ENCODE measurements around the gene COA7.

Gene COA7

GRCh38 chr1:52726265-52727113, 28.3 kb upstream of the COA7 start, which contains the start of gene ZYG11B (continued):
- TF ChIP-seq, protein P1, sequence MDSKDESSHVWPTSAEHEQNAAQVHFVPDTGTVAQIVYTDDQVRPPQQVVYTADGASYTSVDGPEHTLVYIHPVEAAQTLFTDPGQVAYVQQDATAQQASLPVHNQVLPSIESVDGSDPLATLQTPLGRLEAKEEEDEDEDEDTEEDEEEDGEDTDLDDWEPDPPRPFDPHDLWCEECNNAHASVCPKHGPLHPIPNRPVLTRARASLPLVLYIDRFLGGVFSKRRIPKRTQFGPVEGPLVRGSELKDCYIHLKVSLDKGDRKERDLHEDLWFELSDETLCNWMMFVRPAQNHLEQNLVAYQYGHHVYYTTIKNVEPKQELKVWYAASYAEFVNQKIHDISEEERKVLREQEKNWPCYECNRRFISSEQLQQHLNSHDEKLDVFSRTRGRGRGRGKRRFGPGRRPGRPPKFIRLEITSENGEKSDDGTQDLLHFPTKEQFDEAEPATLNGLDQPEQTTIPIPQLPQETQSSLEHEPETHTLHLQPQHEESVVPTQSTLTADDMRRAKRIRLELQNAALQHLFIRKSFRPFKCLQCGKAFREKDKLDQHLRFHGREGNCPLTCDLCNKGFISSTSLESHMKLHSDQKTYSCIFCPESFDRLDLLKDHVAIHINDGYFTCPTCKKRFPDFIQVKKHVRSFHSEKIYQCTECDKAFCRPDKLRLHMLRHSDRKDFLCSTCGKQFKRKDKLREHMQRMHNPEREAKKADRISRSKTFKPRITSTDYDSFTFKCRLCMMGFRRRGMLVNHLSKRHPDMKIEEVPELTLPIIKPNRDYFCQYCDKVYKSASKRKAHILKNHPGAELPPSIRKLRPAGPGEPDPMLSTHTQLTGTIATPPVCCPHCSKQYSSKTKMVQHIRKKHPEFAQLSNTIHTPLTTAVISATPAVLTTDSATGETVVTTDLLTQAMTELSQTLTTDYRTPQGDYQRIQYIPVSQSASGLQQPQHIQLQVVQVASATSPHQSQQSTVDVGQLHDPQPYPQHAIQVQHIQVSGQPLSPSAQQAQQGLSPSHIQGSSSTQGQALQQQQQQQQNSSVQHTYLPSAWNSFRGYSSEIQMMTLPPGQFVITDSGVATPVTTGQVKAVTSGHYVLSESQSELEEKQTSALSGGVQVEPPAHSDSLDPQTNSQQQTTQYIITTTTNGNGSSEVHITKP (tag by site-specific recombination; IDR thresholded peaks at IDR 0.05), result peak; percentile 78
- 0 out of 2 replicates have a peak, but pooled peaks have one; percentile 23 for TF ChIP-seq ZNF449 (tag by site-specific recombination; IDR thresholded peaks at IDR 0.05)
- no peak for TF ChIP-seq ZNF707 (tag by site-specific recombination; IDR thresholded peaks at IDR 0.05)
- TF ChIP-seq ZNF521 (tag by site-specific recombination; IDR thresholded peaks at IDR 0.05), result no peak
- TF ChIP-seq ZNF157 (tag by site-specific recombination; IDR thresholded peaks at IDR 0.05), result no peak
- no peak for TF ChIP-seq HOXA7 (CRISPR knock-in tag; IDR thresholded peaks at IDR 0.05; ENCODE audit: borderline replicate concordance)
- TF ChIP-seq ZBTB44 (tag by site-specific recombination; IDR thresholded peaks at IDR 0.05), result peak; percentile 99
- TF ChIP-seq ZNF248 (tag by site-specific recombination; IDR thresholded peaks at IDR 0.05), result no peak; the same call in 1 of the 2 replicates
- TF ChIP-seq, protein P2, sequence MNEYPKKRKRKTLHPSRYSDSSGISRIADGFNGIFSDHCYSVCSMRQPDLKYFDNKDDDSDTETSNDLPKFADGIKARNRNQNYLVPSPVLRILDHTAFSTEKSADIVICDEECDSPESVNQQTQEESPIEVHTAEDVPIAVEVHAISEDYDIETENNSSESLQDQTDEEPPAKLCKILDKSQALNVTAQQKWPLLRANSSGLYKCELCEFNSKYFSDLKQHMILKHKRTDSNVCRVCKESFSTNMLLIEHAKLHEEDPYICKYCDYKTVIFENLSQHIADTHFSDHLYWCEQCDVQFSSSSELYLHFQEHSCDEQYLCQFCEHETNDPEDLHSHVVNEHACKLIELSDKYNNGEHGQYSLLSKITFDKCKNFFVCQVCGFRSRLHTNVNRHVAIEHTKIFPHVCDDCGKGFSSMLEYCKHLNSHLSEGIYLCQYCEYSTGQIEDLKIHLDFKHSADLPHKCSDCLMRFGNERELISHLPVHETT (tag by site-specific recombination; IDR thresholded peaks at IDR 0.05), result peak; percentile 30; the same call in 1 of the 2 replicates
- TF ChIP-seq ZNF776 (tag by site-specific recombination; IDR thresholded peaks at IDR 0.05; ENCODE audit: borderline replicate concordance), result no peak
- peak; percentile 96 for TF ChIP-seq ZNF366 (tag by site-specific recombination; conservative IDR thresholded peaks at IDR 0.05)
- peak; percentile 67 for TF ChIP-seq KLF16 (tag by site-specific recombination; IDR thresholded peaks at IDR 0.05)
- 0 out of 2 replicates have a peak, but pooled peaks have one; percentile 69 for TF ChIP-seq ZBTB21 (tag by site-specific recombination; IDR thresholded peaks at IDR 0.05)
- peak; percentile 98 for TF ChIP-seq ZBTB17 (tag by site-specific recombination; IDR thresholded peaks at IDR 0.05)
- peak; percentile 77 for TF ChIP-seq EGR2 (tag by site-specific recombination; IDR thresholded peaks at IDR 0.05; ENCODE audit: low read depth)
- 0 out of 2 replicates have a peak, but pooled peaks have one; percentile 33 for TF ChIP-seq SALL2 (tag by site-specific recombination; IDR thresholded peaks at IDR 0.05; ENCODE audit: borderline replicate concordance)
- no peak for TF ChIP-seq ZNF677 (tag by site-specific recombination; IDR thresholded peaks at IDR 0.05)
- peak; percentile 51 for TF ChIP-seq KLF9 (tag by site-specific recombination; IDR thresholded peaks at IDR 0.05; ENCODE audit: low read depth)
- no peak for TF ChIP-seq ZNF654 (tag by site-specific recombination; IDR thresholded peaks at IDR 0.05; ENCODE audit: low read depth)
- peak; percentile 94 for TF ChIP-seq ZBTB10 (tag by site-specific recombination; IDR thresholded peaks at IDR 0.05)
- TF ChIP-seq ZNF600 (tag by site-specific recombination; IDR thresholded peaks at IDR 0.05), result peak; percentile 42; the same call in 1 of the 2 replicates
- 0 out of 2 replicates have a peak, but pooled peaks have one; percentile 20 for TF ChIP-seq OVOL3 (tag by site-specific recombination; IDR thresholded peaks at IDR 0.05)
- peak; percentile 50; the same call in 1 of the 2 replicates for TF ChIP-seq YY1 (tag by site-specific recombination; IDR thresholded peaks at IDR 0.05)
- peak; percentile 77; the same call in 1 of the 2 replicates for TF ChIP-seq ZBTB6 (tag by site-specific recombination; IDR thresholded peaks at IDR 0.05)
- TF ChIP-seq ZNF302 (tag by site-specific recombination; IDR thresholded peaks at IDR 0.05; ENCODE audit: low read depth), result no peak
